GM23338 (cell line): Measurements from ENCODE around the gene EBPL.

ENCODE experiments used
- CTCF ChIP-seq, 2 experiments: fragments of 200-600 bp in 1 of 2; sonication (generic) in 1 of 2; conservative IDR thresholded peaks; 2 replicates each; pipeline versions ENCODE4 v1.5.1 to v1.6.1; 2016 to 2017; ENCODE audit warnings: antibody characterized with exemption in 2 of 2, low read depth in 2 of 2, mild to moderate bottlenecking in 2 of 2, moderate library complexity in 1 of 2
- EZH2 ChIP-seq: fragments of 200-600 bp; sonication (generic); IDR thresholded peaks from one replicate; pipeline ENCODE4 v1.8.0; 2017; ENCODE audit warnings: antibody characterized with exemption, mild to moderate bottlenecking, low read depth; ENCODE audit not compliant: unreplicated experiment
- EZH2phosphoT487 ChIP-seq: fragments of 200-600 bp; sonication (generic); IDR thresholded peaks from one replicate; pipeline ENCODE4 v1.8.1; 2018; ENCODE audit warnings: antibody characterized with exemption; ENCODE audit not compliant: unreplicated experiment
- POLR2AphosphoS5 ChIP-seq: IDR thresholded peaks from 2 replicates; pipeline ENCODE4 v1.6.1; 2016; ENCODE audit warnings: antibody characterized with exemption, low read depth

DNA sequence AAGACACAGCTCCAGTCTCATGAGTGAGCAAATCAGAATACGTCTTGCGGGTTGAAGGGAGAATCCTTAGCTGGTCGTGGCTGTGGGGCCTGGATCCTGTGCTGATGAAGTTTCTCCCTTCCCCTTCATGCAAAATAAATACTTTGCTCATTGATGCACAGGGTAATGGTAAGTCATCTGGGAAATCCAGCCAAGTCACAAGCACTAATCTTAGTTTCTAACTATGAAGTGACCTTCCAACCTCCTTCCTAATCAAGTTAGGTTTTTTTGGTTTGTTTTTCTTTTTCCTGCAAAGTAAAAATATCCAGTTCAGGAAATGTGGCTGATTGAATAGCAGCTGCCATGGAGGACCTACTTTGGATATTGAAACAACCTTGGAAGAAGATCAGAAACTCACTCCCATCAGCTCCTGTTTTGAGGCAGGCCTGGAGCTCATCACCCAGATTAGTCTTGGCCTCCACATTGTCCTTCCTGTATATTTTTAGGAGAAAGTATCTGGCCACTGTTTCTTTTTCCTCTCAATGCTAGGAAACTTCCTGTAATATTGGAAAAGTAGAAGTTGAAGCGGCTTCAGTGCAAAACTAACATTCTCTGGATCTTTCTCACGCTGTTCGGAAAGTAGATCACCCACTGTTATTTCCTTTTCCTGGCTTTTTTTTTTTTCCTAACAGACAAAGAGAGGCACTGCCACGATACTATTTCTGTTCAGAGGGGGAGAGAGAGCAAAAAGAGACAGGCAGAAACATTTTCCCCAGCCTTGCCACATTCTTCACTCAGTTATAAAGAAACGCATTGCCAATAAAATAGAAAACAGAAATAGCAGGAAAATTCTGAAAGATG is 75.2 kb downstream of the EBPL start:
- TF ChIP-seq CTCF (conservative IDR thresholded peaks at IDR 0.05; ENCODE audit: low read depth in 2 of 2) = no peak
- no peak for TF ChIP-seq EZH2
- TF ChIP-seq POLR2AphosphoS5 = no peak
- no peak for TF ChIP-seq EZH2phosphoT487
